RKO (cell line): ENCODE data around the gene CDC37L1.
A peak's percentile ranks its signal among the peaks of the same experiment; 100 is the strongest.

Experiments
- DNase-seq: peaks from one replicate; pipeline ENCODE4 v3.0.0-alpha.2; 2016; ENCODE audit warnings: low spot score

The CDC37L1 gene

DNA sequence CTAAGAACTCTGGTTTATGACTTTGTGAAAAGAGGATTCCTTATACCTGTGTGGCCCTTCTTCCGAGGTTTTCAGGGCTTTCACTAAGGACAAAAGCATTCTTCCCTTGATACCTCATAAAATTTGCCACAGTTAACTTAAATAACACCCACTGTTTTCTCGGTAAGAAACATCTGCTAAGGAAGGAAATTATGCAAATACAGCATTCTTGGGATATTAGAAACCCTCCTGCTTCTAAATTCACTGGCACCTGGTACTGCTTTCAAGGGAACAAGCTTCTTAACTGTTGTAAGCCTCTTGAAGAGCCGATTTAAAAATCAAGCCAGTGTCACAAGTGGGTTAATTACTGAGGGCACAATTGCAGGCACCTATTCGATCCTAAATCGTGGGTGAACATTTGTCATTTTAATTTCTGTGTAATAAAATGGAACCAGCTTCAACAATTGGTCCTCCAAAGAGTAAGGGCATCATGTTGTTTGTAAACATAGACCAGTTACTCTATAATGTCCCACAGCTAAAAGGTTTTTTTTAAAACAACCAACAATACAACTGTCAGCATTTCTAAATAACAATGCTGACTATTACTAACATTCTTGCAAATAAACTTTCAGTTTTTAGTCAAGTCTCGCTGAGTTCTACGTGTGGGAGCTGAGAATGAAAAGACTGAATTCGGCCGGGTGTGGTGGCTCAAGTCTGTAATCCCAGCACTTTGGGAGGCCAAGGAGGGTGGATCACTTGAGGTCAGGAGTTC is 35.1 kb downstream of the CDC37L1 start:
- no peak for DNase-seq

DNA sequence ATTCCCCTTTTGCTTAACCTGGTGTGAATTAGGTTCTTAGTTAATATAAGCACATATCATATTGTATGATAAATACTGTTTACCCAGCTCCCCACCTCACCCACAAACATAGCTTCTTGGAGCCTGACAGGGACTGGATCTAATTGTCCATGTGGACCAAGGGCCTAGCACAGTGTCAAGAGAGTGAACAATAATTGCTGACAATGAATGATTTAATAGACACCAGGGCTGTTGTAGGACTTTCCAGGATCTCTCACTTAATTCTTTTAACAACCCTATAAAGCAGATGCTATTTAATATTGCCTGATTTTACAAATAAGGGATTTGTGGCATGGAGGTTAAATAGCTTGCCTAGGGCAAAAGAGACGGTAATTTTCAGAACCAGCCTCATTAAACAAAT is 36.8 kb downstream of the CDC37L1 start:
- DNase-seq: no peak

DNA sequence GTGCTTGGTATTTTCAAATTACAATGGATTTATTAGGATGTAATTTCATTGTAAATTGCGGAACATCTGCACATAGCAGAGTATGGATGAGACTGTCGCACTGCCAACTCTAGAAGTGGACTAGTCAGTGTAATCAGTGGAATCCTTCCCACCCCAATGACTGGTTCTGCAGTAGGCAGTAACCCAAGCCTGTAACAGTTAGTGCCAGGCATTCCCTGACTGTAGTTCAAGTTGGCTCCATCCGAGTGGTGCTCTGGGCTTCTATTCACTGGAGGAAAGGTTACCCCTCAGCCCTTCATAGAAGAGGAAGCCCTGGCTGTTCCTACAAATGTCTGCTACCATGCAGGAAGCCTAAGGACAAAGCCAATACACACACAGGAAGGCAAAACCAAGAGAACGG is 38.4 kb downstream of the CDC37L1 start:
- DNase-seq: no peak

DNA sequence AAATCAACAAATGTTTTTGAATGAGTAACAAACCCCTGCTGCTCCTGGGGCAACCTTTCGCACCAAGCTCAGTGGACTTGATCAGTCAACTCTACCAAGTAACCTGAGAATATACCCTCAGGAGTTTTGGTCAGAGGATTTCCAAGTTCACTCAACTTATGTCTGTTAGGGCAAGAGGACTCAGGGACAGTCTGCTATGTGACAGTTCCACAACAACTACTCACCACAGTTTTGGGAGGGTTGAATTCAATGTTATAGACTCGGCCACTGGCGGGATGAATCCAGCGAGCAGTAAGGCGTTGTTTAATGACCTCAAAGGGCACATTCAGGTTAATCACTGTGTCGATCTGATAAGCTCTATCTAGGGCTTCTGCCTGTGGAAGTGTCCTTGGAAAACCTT is 39.5 kb downstream of the CDC37L1 start:
- DNase-seq: no peak

DNA sequence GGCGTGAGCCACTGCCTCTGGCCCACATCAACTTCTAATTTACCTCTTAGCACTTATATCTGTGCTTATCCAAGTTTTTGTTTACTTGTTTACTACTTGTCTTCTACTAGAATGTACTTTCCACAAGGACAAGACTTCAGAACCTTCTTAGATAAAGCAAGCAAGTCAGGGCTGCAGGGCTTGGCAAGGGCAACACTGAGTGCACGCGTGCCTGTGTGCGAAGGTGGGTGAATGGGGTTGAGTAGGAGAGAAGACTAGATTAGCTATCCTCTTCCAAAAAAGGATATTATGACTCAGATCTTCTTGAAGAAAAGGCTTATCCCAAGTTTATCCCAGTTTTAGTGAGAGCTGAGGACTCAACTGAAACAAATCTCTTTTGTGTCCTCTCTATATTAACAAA is 42.4 kb downstream of the CDC37L1 start:
- no peak for DNase-seq

DNA sequence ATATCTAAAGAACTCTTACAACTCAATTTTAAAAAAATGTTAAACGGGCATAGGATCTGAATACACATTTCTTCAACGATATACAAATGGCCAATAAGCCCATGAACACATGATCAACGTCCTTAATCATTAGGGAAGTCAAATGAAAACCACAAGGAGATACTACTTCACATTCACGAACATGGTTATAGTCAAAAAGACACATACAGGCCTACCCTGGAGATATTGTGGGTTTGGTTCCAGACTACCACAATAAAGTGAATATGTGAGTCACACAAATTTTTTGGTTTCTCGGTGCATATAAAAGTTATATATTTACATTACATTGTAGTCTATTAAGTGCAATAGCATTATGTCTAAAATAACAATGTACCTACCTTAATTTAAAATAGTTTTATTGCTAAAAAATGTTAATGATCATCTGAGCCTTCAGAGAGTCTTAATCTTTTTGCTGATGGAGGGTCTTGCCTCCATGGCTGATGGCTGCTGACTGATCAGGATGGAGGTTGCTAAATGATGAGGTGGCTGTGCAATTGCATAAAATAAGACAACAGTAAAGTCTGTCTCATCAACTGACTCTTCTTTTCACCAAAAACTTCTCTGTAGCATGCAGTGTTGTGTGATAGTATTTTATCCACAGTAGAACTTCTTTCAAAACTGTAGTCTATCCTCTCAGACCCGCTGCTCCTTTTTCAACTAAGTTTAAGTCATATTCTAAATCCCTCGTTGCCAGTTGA is 46.5 kb downstream of the CDC37L1 start:
- no peak for DNase-seq

GRCh38 chr9:4727593-4727992 is 48.2 kb downstream of the CDC37L1 start:
- no peak for DNase-seq

DNA sequence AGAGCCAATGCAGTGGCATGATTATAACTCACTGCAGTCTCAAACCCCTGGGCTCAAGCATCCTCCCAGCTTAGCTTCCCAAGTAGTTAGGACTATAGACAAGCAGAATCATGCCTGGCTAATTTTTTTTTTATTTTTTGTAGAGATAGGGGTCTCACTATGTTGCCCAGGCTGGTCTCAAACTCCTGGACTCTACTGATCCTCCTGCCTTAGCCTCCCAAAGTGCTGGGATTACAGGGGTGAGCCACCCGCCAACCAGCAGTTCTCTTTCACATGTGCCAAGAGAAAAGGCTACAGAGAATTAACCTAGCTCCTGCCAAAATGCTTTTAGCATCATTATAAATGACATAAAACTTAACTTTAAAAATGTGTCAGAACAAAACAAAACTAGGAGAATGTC is 53.5 kb downstream of the CDC37L1 start:
- DNase-seq: no peak

DNA sequence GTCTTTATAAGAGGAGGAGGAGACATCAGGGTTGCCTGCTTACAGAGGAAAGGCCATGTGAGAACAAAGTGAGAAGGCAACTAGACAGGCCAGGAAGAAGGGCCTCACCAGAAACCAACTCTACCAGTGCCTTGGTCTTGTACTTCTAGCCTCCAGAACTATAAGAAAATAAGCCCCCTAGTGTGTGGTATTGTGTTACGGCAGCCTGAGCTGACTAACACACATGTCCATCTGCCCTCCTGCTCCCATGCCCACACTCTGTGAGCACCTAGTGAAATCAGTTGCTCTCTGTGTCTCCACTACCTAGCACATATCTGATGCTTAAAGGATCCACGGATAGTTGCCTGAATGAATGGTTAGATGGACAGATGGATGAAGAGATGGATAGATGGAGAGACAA is 54.8 kb downstream of the CDC37L1 start:
- DNase-seq: peak; percentile 26

DNA sequence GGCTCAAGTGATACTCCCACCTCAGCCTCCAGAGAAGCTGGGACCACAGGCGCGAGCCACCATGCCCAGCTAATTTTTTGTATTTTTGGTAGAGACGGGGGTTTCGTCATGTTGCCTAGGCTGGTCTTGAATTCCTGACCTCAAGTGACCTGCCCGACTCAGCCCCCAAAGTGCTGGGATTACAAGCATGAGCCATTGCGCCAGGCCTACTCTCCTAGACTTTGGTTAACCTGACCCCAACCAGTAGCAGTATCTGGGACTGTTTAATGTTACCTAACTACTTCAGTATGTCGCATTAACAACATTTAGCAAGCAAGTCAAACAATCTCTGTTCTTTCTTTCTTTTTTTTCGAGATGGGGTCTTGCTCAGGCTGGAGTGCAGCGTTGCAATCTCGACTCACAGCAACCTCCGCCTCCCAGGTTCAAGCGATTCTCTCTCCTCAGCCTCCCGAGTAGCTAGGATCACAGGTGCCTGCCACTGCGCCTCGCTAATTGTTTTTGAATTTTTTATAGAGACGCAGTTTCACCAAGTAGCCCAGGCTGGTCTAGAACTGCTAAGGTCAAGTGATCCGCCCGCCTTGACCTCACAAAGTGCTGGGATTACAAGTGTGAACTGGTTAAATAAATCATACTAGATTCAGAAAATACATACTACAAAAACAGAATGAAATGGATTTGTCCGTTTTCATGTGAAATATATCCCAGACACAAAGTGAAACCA is 59.7 kb downstream of the CDC37L1 start:
- DNase-seq: peak; percentile 38

DNA sequence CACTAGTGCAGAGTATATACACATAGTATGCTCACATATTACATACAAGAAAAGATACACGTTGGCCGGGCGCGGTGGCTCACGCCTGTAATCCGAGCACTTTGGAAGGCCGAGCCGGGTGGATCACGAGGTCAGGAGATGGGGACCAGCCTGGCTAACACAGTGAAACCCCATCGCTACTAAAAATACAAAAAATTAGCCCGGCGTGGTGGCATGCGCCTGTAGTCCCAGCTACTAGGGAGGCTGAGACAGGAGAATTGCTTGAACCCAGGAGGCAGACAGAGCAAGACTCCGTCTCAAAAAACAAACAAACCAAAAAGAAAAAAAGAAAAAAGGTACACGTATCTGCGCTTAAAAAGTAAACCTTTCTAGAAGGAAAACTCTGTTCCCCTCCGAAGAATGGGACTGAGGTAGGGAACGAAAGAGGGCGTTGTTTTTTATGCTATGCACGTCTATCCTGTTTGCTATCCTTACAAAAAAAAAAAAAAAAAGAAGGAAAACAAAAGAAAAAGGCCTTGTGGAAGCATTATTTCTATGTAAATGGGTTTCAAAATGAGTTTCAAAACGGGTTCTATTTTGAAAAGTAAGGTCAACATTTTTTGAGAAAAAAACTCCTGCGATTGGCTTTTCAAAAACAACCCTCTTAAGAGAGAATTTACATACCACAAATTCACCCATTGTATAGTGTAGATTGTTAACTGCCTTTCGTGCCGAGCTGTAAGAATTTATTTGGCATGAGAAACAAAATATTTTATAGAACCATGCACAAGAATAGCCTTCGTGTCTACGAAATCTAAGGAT is 60.4 kb downstream of the CDC37L1 start:
- peak; percentile 59 for DNase-seq

DNA sequence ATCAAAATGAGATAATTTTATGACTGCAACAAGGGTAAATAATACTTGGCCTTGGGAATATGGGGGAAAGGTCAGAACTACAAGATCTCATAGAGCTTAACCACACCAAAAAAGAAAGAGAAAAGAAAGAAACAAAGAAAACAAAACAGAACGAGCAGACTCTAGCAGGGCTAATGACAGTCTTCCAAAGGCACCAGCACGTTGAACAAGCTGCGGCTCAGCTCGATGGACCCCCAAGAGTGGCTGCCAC is 60.9 kb downstream of the CDC37L1 start:
- no peak for DNase-seq

DNA sequence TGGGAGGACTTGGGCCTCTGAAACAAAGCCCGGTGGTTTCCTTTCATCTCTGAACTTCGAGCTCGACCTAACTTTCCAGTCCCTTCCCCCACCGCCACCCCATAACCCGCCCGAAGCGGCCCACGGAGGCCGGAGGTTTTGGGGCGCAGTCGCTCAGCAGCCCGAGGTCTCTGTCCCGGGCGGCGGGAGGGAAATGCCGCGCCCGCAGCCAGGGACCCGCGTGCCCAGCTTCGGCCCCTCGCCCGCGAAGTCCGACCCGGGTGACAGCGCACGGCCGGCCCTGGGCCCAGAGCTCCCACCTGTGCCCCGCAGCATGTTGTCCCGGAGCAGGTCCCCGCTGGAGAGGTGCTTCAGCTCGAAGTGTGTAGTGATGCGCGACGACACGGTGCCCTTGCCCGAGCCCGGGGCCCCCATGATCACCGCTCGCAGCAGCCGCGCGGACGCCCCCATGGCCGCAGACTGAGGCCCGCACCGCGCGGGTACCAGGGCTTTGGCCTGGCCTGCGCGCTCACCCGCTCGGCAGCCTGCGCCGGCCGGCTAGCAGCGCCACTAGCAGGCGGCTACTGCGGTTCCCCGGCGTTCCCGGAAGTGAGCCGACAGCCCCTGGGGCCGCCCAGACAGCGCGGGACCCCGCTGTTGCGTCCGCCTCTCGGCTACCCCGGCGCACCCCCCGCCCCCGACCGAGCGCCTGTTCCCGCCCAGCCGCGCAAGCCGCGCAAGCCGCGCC is 61.4 kb downstream of the CDC37L1 start, which contains the start of gene AK3:
Gene AK3, minus strand, starts transcription at position 565 of the 727 bp plus-strand sequence. Its CDS starts 115 bp downstream, at position 450.
- peak; percentile 90 for DNase-seq

- DNase-seq: peak; percentile 45
Observed at GRCh38 chr9:4741365-4742089, 62.2 kb downstream of the CDC37L1 start.

GRCh38 chr9:4742246-4742645 is 62.9 kb downstream of the CDC37L1 start:
- DNase-seq: peak; percentile 49

- DNase-seq: no peak
Observed at GRCh38 chr9:4743131-4743875, 63.9 kb downstream of the CDC37L1 start.

DNA sequence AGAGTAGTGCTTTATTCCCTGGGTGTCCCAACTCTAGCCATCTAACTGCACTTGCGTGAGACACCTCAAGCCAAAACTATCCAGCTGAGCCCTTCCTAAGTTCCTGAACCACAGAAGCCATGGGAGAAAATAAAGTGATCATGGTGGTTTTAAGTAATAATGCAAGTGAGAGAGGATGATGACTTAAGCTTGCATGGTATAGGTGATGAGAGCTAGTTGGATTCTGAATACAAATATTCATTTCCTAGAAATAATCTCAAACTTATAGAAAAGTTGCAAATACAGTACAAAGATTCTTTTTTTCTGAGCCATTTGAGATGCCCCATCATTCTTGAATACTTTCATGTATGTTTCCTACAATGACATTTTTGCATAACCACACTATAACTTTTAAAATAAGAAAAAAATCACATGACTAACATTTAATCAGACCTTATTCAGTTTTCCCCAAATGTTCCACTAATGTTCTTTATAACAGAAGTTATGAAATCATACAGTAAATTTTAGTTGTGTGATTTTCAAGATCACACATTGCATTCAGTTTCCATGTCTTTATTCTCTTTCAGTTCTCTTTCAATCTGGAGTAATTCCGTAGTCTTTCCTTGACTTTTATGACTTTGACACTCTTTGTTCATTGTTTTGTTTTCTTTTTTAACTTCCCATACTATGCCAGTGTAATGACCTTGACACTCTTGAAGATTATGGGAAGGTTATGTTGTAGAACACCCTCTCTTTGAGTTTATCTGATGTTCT is 67.1 kb downstream of the CDC37L1 start:
- no peak for DNase-seq

GRCh38 chr9:4748612-4749011 is 69.2 kb downstream of the CDC37L1 start:
- no peak for DNase-seq

DNA sequence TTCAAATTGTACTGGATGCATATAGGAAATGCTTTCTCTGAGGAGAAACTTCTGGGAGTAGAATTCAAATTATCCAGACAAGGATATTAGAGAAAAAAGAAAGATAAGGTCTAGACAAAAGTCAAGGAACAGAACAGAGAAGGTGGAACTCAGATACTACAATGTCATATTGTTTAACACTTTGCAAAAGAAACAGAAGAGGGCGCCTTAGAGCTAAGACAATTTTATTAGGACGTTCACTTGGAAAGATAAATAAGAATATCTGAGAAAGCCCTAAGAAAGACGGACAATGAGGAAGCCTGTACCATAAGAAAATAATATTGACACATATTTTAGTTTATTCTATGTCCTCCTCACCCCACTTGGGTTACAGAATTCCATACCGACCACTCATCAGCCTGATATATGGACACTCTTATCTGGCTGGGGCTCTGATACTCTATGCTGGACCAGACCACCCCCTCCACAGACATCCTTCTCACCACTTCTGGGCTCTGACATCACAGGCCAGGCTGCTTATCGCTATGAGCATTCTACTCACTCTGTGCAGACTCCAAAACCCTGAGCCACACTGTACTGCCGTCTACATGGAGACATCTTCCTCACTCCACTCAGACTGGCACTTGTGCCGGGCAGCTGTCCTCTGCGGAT is 70.8 kb downstream of the CDC37L1 start:
- DNase-seq: peak; percentile 48
